ENCODE measurements around the gene GJB2. TPM values are rescaled to one million over a fixed set of nuclear protein-coding genes. Genes with fewer than 3 reads are reported as not detected.

GJB2 gene
- total RNA-seq, 1 donor from 2014 or later, result 30.7 TPM

DNA sequence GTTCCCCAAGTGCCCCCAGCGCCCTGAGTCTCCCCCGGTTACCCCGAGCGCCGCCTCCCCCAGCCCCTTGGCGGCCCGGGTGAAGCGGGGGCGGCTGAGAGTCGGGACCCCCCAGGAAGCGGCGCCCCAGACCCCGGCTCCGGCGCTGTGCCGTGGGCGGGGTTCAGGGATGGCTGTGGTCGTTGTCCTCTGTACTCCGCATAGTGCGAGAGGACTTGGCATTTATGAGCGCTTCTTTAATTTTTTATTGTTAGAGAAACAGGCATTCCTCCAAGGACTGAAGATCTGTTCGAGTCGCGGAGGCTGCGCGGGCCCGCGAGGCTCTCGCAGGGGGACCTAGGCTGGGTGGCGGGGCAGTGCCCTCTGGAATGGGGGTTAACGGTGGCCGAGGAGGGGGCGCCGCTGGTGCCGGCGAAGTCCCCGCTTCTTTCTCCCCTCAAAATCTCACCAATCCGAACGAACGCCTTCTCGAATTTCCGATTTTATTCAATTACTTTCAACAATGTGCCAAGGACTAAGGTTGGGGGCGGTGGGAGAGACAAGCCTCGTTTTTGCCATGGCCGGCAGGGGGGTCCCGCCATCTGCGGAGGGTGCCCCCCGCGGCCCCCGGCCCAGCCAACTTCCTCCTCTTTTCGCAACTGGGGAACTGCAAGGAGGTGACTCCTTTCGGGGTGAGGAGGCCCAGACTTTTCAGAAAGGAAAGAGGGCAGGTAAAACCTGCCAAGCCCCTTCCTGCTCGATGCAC is 596 bp upstream of the GJB2 start:
- DNase-seq (ENCODE audit: low spot score) (no peak), ATAC-seq (peak; percentile 5)

GRCh38 chr13:20192158-20192835 is 441 bp downstream of the GJB2 start:
- DNase-seq (ENCODE audit: low spot score), result peak; percentile 74
- ATAC-seq, result peak; percentile 73

DNA sequence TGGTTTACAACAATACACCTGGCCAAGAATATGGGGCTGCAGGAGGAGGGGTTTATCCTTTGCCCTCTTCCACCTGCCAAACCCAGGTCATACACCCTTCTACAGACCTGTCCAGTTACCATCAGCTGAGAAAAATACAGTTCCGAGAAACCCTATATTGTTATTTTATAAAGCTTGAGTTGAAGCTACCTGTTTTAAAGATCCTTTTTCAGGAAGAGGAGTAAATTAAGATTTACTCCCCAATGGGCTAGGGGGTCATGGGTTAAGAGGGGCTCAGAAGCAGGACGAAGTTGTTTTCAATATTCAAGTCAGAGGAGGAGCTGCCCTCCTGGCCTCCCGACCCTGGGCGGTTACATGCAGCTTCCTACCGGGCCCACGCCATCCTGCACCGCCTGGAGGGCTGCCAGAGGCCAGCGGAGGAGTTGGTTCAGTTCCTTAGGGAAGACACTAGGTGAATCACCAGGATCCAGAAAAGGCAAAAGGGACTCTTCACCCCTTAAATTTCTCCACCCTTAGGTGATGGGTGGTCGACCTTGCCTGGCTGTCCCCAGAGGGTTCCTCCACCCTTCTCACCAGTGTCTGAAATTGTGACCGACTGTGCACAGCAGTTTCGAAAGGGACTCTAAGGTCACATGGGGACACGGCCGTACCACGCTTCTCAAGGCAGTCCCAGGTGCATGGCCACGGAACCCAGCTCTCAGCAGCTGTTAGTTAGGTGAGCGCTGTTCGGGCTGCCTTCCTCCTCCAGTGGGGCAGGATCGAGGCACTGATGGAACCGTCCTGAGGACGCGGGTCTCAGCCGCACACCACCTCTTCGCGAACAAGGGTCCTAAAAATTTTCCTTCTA is 1.2 kb downstream of the GJB2 start:
- DNase-seq (ENCODE audit: low spot score), result peak; percentile 74
- peak; percentile 54 for ATAC-seq

DNA sequence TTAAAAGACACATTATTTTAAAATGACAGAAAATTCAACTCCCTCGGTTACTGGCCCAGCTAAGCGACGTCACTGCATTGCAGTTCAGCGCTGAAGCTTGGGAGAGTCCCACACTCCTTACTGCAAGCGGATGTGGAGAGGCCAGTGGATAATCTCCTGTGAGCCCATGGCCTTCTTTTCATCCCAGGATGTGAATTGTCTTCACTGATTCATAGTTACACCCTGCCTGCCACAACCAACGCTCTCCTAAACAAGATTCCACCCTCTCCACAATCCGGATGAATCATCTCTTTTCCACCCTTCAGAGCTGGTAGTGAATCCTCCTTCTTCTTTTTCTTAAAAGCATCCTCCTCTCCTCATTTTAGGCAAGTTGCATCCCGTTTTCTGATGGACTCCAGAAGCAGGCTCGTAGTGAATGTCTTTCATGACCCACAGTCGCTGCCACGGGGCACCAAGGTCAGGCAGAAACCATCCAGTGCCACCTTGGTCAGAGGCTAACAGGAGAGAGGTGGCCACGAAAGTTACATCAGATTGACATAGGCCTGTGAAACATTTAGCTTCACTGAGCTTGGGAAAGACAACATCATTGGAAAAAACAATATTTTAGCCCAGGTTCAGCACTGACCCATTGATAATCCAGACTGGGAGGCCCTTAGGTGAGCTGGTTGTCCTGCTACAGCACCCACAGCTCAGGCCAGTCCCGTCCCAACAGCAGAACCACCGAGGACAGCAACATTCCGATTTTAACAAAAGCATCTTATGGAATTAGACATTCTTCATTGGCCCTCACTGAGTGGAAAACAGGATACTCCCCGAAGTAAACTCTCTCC is 2.0 kb downstream of the GJB2 start:
- ATAC-seq (no peak), DNase-seq (ENCODE audit: low spot score) (no peak)

GRCh38 chr13:20190076-20190475 is 2.7 kb downstream of the GJB2 start:
- DNase-seq (ENCODE audit: low spot score) (no peak), ATAC-seq (no peak)

DNA sequence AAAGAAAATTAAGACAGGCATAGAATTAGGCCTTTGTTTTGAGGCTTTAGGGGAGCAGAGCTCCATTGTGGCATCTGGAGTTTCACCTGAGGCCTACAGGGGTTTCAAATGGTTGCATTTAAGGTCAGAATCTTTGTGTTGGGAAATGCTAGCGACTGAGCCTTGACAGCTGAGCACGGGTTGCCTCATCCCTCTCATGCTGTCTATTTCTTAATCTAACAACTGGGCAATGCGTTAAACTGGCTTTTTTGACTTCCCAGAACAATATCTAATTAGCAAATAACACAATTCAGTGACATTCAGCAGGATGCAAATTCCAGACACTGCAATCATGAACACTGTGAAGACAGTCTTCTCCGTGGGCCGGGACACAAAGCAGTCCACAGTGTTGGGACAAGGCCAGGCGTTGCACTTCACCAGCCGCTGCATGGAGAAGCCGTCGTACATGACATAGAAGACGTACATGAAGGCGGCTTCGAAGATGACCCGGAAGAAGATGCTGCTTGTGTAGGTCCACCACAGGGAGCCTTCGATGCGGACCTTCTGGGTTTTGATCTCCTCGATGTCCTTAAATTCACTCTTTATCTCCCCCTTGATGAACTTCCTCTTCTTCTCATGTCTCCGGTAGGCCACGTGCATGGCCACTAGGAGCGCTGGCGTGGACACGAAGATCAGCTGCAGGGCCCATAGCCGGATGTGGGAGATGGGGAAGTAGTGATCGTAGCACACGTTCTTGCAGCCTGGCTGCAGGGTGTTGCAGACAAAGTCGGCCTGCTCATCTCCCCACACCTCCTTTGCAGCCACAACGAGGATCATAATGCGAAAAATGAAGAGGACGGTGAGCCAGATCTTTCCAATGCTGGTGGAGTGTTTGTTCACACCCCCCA is 3.8 kb downstream of the GJB2 start:
- no peak for DNase-seq (ENCODE audit: low spot score)
- peak; percentile 8 for ATAC-seq

- no peak for ATAC-seq
- DNase-seq (ENCODE audit: low spot score), result no peak
Measured at GRCh38 chr13:20186771-20187170, 6.0 kb downstream of the GJB2 start.

DNA sequence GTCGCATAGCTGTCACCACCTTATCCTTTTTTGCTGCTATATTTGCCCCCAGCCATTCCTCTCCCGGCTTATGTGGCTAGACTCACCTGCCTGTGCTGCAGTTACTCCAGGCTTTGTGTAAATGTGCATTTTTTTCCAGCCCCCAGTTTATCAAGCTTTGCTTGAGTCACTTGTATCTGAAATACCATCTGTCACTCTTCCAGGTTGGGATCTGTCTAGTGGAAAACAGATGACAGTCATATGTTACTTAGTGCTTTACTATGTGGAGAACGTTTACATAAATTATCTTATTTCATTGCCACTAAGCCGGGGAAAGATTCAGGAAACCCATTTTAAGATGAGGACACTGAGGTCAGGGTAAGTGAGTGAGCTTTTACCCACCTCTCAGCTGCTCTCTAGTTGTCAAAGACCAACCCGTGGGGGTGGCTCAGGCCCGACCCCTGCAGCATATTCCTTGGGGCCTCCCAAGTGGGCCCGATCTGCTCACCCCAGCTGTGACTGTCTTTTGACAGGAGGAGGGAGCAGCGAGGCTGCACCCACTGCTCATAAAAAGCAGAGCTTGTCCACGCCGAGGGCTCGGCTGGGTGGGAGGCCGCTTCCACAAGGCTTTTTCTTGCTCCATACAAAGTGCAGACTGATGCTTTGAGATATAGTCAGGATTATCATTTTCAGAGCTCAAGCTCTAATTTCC is 7.2 kb downstream of the GJB2 start:
- DNase-seq (ENCODE audit: low spot score), result no peak
- ATAC-seq, result no peak

DNA sequence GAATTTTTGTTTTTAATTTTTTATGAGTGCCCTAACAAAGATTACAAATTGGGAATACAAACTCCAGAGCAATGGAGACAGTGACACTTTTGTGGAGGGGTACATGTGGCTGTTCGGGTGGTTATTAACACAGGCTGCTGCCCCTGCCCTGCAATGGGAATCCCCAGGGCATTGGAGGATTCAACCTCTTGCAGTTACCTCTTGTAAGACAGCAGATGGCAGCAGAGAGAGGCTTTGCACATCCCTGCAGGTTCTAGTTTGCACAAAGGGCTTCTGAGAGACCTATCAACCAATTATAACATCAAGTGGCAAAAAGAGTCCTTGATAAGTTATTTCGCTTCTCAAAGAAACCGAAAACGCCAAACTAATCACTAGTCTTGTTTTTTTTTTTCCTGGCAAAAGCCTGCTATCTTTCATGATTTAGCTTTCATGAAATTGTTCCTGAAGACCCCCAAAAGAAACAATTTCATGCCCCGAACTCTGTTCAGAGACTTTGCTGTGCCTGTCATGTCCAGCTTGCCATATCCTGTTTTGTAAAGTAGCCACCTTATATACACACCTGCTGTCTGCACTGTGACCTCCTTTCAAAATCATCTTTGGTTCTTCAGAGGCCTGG is 10.4 kb downstream of the GJB2 start:
- DNase-seq (ENCODE audit: low spot score) (no peak), ATAC-seq (peak; percentile 96)

- no peak for ATAC-seq
- DNase-seq (ENCODE audit: low spot score), result no peak
Measured at GRCh38 chr13:20181188-20181587, 11.6 kb downstream of the GJB2 start.

DNA sequence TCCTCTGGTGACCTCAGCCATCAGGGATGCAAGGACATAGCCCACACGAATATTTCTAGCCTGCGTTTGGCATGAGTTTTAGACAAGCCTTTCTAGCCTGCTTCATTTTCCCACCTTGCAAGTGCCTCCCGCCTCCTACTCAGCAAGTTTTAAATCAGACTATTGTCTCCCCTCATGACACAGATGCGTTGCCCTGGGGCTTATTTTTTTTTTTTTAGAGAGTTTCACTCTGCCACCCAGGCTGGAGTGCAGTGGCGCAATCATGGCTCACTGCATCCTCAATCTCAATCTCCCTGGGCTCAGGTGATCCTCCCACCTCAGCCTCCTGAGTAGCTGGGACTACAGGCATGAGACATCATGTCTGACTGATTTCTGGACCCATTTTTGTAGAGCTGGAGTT is 14.6 kb downstream of the GJB2 start:
- no peak for ATAC-seq
- no peak for DNase-seq (ENCODE audit: low spot score)

- DNase-seq (ENCODE audit: low spot score) (no peak), ATAC-seq (peak; percentile 22)
Measured at GRCh38 chr13:20177049-20177831, 15.5 kb downstream of the GJB2 start.

- ATAC-seq (peak; percentile 81), DNase-seq (ENCODE audit: low spot score) (no peak)
Measured at GRCh38 chr13:20175907-20176652, 16.7 kb downstream of the GJB2 start.

DNA sequence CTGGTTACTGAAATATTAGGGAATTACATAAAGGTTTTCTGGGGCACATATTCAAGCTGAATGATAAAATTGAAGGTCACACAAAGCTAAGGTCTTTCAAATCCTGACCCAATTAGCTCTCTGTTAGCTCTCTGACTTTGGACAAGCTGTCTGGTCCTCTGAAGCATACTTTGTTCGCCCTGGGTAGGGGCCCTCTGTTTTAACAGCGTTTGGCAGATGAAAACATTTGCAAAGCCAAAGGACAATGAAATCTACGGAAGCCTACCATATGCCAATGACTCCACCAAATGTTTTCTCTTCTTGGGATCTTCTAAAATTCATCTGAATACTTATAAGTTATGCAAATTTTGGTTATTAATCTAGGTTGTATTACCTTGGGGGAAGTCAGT is 17.3 kb downstream of the GJB2 start:
- DNase-seq (ENCODE audit: low spot score) (no peak), ATAC-seq (no peak)

GRCh38 chr13:20174656-20175405 is 17.9 kb downstream of the GJB2 start:
- ATAC-seq, result no peak
- DNase-seq (ENCODE audit: low spot score), result no peak

- ATAC-seq, result no peak
- no peak for DNase-seq (ENCODE audit: low spot score)
Measured at GRCh38 chr13:20173116-20173746, 19.5 kb downstream of the GJB2 start.

All from left lobe of liver (tissue), 2 donors.